SU-DHL-6 (cell line): Measurements from ENCODE around the gene OPN1MW3.

Source experiments
- H2AFZ ChIP-seq: fragments of 200-600 bp; sonication (generic); 2 replicates; pipeline ENCODE4 v1.6.1; 2014; ENCODE audit warnings: low read depth, mild to moderate bottlenecking, moderate library complexity, mixed read lengths, antibody characterized with exemption, low read length; ENCODE audit not compliant: severe bottlenecking
- H3F3A ChIP-seq: fragments of 200-600 bp; shearing (Covaris generic); 2 replicates; pipeline ENCODE4 v1.6.0; 2016; ENCODE audit warnings: antibody characterized with exemption, mild to moderate bottlenecking; ENCODE audit not compliant: insufficient read depth
- H3K27ac ChIP-seq: fragments of 200-600 bp; sonication (generic); 2 replicates; pipeline ENCODE4 v1.5.1; 2016; ENCODE audit warnings: low read depth, mild to moderate bottlenecking, low read length, moderate library complexity, mixed read lengths
- H3K27me3 ChIP-seq: fragments of 200-600 bp; sonication (generic), shearing (Covaris generic); 2 replicates; pipeline ENCODE4 v1.6.0; 2014; ENCODE audit warnings: mild to moderate bottlenecking, low read length
- H3K36me3 ChIP-seq: fragments of 200-600 bp; sonication (generic); 2 replicates; pipeline ENCODE4 v1.6.1; 2014; ENCODE audit warnings: mild to moderate bottlenecking, low read length, mixed read lengths
- H3K4me2 ChIP-seq: fragments of 300-600, 200-600 bp; shearing (Covaris generic), sonication (generic); 2 replicates; pipeline ENCODE4 v1.6.0; 2014; ENCODE audit warnings: low read length, low read depth, mild to moderate bottlenecking; ENCODE audit not compliant: poor library complexity, severe bottlenecking
- H3K4me3 ChIP-seq: fragments of 200-600 bp; sonication (generic); 2 replicates; pipeline ENCODE4 v1.5.1; 2014; ENCODE audit warnings: antibody characterized with exemption, low read length, mild to moderate bottlenecking, mixed read lengths; ENCODE audit not compliant: insufficient read depth, poor library complexity, severe bottlenecking
- H3K79me2 ChIP-seq: fragments of 200-600 bp; sonication (generic); 2 replicates; pipeline ENCODE4 v1.6.1; 2014; ENCODE audit warnings: mild to moderate bottlenecking, low read length, moderate library complexity; ENCODE audit not compliant: insufficient read depth
- H3K9ac ChIP-seq: fragments of 200-600 bp; sonication (generic); 2 replicates; pipeline ENCODE4 v1.7.0; 2014; ENCODE audit warnings: mild to moderate bottlenecking, low read length
- H3K9me2 ChIP-seq: fragments of 200-600 bp; sonication (generic); replicated peaks from 2 replicates; pipeline ENCODE4 v1.6.1; 2014; ENCODE audit warnings: low read length; ENCODE audit not compliant: insufficient read depth
- H3K9me3 ChIP-seq: fragments of 200-600 bp; sonication (generic); 2 replicates; pipeline ENCODE4 v1.6.1; 2014; ENCODE audit warnings: low read length, mixed read lengths; ENCODE audit not compliant: insufficient read depth
- H4K20me1 ChIP-seq: fragments of 200-600 bp; sonication (generic); 2 replicates; pipeline ENCODE4 v1.6.1; 2014; ENCODE audit warnings: low read depth, mild to moderate bottlenecking, antibody characterized with exemption, low read length, moderate library complexity, mixed read lengths
- CTCF ChIP-seq: fragments of 200-600 bp; sonication (generic); IDR thresholded peaks from one replicate; pipeline ENCODE4 v1.5.1; 2017; ENCODE audit warnings: antibody characterized with exemption, mild to moderate bottlenecking, low read length, moderate library complexity; ENCODE audit not compliant: insufficient read depth, poor library complexity, severe bottlenecking
- EZH2phosphoT487 ChIP-seq: fragments of 200-600 bp; sonication (generic), shearing (Covaris generic); conservative IDR thresholded peaks from 2 replicates; pipeline ENCODE4 v1.6.1; 2018; ENCODE audit warnings: mild to moderate bottlenecking, antibody characterized with exemption, low read length, moderate library complexity, mixed read lengths

The OPN1MW3 gene

DNA sequence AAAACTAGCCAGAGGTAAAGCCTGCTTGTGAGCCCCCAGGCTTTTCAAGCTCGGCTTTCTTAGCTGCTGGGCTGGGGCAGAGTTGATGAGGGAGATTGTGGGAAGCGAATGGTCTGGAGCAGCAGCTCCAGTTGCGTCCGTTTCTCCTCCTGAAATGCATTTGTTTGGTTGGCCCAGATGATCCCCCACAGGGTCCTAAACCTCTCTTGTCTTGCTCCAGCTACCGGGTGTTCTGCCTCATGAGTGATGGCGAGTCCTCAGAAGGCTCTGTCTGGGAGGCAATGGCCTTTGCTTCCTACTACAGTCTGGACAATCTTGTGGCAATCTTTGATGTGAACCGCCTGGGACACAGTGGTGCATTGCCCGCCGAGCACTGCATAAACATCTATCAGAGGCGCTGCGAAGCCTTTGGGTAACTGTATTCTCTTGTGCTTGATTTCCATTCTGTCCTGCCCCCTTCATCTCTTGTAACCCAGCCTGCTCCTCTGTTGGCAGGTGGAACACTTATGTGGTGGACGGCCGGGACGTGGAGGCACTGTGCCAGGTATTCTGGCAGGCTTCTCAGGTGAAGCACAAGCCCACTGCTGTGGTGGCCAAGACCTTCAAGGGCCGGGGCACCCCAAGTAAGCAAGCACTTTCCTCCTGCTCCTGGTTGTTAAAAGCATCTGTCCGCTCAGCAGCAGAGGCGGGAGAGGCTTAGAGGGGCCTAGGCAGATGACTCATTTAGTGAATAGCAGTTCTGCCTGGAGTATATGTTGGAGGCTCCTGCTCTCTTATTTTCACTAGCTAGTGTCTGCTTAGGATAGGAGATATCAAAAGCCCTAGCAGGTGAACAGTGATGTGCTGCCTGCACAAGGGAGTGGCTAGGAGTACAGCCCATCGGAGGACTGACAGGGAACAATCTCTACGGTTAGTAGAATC lies 53.5 kb downstream of the OPN1MW3 start:
- H3F3A ChIP-seq: no peaks in the 10 kb centered on the region
- H3K4me3 ChIP-seq: no peak overlapping the region
- no peak overlapping the region for H3K27ac ChIP-seq
- H3K27me3 ChIP-seq: no peaks in the 10 kb centered on the region
- H3K9me2 ChIP-seq: no peaks in the 10 kb centered on the region
- no peak for TF ChIP-seq CTCF
- no peak for TF ChIP-seq EZH2phosphoT487
- H3K36me3 ChIP-seq: no peaks in the 10 kb centered on the region
- no peak overlapping the region for H2AFZ ChIP-seq
- no peaks in the 10 kb centered on the region for H3K9me3 ChIP-seq
- no peaks in the 10 kb centered on the region for H3K79me2 ChIP-seq
- H4K20me1 ChIP-seq: no peaks in the 10 kb centered on the region
- no peak overlapping the region for H3K4me2 ChIP-seq
- no peak overlapping the region for H3K9ac ChIP-seq

GRCh38 chrX:154312116-154312515 lies 54.7 kb downstream of the OPN1MW3 start:
- H3K9ac ChIP-seq: no peak overlapping the region
- H3K9me2 ChIP-seq: no peaks in the 10 kb centered on the region
- H3K4me3 ChIP-seq: no peak overlapping the region
- H3F3A ChIP-seq: no peaks in the 10 kb centered on the region
- H3K79me2 ChIP-seq: no peaks in the 10 kb centered on the region
- H3K4me2 ChIP-seq: no peak overlapping the region
- TF ChIP-seq EZH2phosphoT487 (no peak), CTCF (no peak)
- H3K9me3 ChIP-seq: no peaks in the 10 kb centered on the region
- no peaks in the 10 kb centered on the region for H3K27me3 ChIP-seq
- H2AFZ ChIP-seq: no peak overlapping the region
- no peak overlapping the region for H3K27ac ChIP-seq
- H4K20me1 ChIP-seq: no peaks in the 10 kb centered on the region
- no peaks in the 10 kb centered on the region for H3K36me3 ChIP-seq

DNA sequence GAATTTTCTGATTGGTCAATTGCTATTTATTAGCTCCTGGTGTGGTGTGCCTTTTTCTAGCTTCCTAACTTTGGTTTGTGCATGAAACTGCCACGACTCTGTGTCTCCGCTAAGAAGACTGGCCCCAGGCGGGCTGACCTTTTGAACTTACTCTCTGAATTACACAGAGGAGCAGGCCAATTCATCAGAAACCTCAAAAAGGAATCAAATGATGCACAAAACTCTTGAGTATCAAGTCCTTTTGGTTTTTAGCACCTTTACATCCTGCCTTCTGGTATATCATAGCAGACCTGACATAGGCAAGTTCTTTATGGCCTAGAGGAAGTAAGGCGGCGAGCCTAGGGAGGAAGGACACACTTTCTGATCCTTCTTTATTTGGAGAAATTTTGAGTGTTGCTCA lies 55.8 kb downstream of the OPN1MW3 start:
- Histone ChIP-seq H3K4me2 (no peak overlapping the region), H3K79me2 (no peaks in the 10 kb centered on the region), H3K36me3 (no peaks in the 10 kb centered on the region), H3K9me2 (no peaks in the 10 kb centered on the region), H3K27ac (no peak overlapping the region), H3K4me3 (no peak overlapping the region), H3K27me3 (no peaks in the 10 kb centered on the region), H3F3A (no peaks in the 10 kb centered on the region), H3K9me3 (no peaks in the 10 kb centered on the region), H2AFZ (no peak overlapping the region), H4K20me1 (no peaks in the 10 kb centered on the region), H3K9ac (no peak overlapping the region)
- TF ChIP-seq CTCF (no peak), EZH2phosphoT487 (no peak)
